HCT116 (cell line): Measurements from ENCODE around the gene SCARF2. TPM values are rescaled to one million over a fixed set of nuclear protein-coding genes. Genes with fewer than 3 reads are reported as not detected.

Source experiments
- ATAC-seq: fragments of 200-7000 bp; cut with Tn5 transposase; 2 replicates; pipeline ENCODE4 v1.9.1; 2020; ENCODE audit warnings: mild to moderate bottlenecking, moderate library complexity
- BruUV-seq: library from RNA; stranded (reverse); fragments of 400-500 nt; replicated peaks from 2 replicates; lab custom pipeline; 2021; lab: Mats Ljungman, UMichigan
- CTCF ChIA-PET: fragments of 300-600 bp; sonication (Branson Sonifier 250); formaldehyde crosslinking; loops from one replicate; lab custom pipeline; 2021; ENCODE audit warnings: antibody characterized with exemption; lab: Charles Lee
- POLR2A ChIA-PET: fragments of 300-600, 350-600 bp; sonication (Branson Sonifier 250); formaldehyde crosslinking; loops from one replicate; lab custom pipeline; 2021; ENCODE audit warnings: antibody characterized with exemption; lab: Charles Lee
- RAD21 ChIA-PET, 2 experiments: fragments of 300-600 bp; sonication (Branson Sonifier 250); formaldehyde crosslinking; loops; one replicate each; lab custom pipeline; 2023; ENCODE audit warnings: low total read pairs in 2 of 2; ENCODE audit not compliant: uncharacterized antibody in 2 of 2, unreplicated experiment in 2 of 2, low non-redundant PET in 1 of 2; lab: Charles Lee
- DNase-seq: peaks from one replicate; pipeline ENCODE4 v3.0.0-alpha.2; 2010; ENCODE audit warnings: low read depth, low spot score
- H2AFZ ChIP-seq: fragments of 200-600 bp; shearing (Covaris generic), sonication (generic); 2 replicates; pipeline ENCODE4 v1.6.1; 2017; ENCODE audit warnings: low read depth, mixed run types, mixed read lengths, antibody characterized with exemption, low read length; ENCODE audit not compliant: poor library complexity, severe bottlenecking
- H3K27ac ChIP-seq: 2 replicates; pipeline ENCODE4 v1.5.1; 2012; ENCODE audit warnings: low read depth, low read length
- H3K27me3 ChIP-seq: fragments of 200-600 bp; sonication (generic); 2 replicates; pipeline ENCODE4 v1.6.1; 2016; ENCODE audit warnings: mixed run types, low read length, mixed read lengths; ENCODE audit not compliant: insufficient read depth
- H3K36me3 ChIP-seq, 2 experiments: fragments of 200-500 bp in 1 of 2; fragments of 200-600 bp in 1 of 2; sonication (Bioruptor generic) in 1 of 2; sonication (generic) in 1 of 2; 2 replicates each; pipeline versions ENCODE4 v1.5.1 to v1.6.1; 2014 to 2016; ENCODE audit warnings: low read length in 2 of 2, inconsistent platforms in 1 of 2, mixed read lengths in 1 of 2, mixed run types in 1 of 2; ENCODE audit not compliant: insufficient read depth in 2 of 2, control insufficient read depth in 1 of 2
- H3K4me1 ChIP-seq, 2 experiments: fragments of 200-600 bp in 1 of 2; sonication (generic) in 1 of 2; 2 replicates each; pipeline versions ENCODE4 v1.5.1 to v1.6.1; 2012 to 2017; ENCODE audit warnings: low read length in 2 of 2, inconsistent platforms in 1 of 2, mild to moderate bottlenecking in 1 of 2, mixed read lengths in 1 of 2, mixed run types in 1 of 2, moderate library complexity in 1 of 2; ENCODE audit not compliant: insufficient read depth in 2 of 2, control insufficient read depth in 1 of 2
- H3K4me2 ChIP-seq: fragments of 200-600 bp; sonication (generic); 2 replicates; pipeline ENCODE4 v1.6.1; 2017; ENCODE audit warnings: mixed run types, low read length, mixed read lengths
- H3K4me3 ChIP-seq, 2 experiments: fragments of 200-600 bp in 1 of 2; sonication (generic) in 1 of 2; replicated peaks in 1 of 2; 2 replicates each; pipeline ENCODE4 v1.5.1; 2011 to 2016; ENCODE audit warnings: low read length in 2 of 2, control low read depth in 1 of 2, low read depth in 1 of 2, mild to moderate bottlenecking in 1 of 2, mixed read lengths in 1 of 2, mixed run types in 1 of 2
- H3K79me2 ChIP-seq: fragments of 200-600 bp; sonication (generic); 2 replicates; pipeline ENCODE4 v1.6.1; 2017; ENCODE audit warnings: mild to moderate bottlenecking, mixed run types, low read length, moderate library complexity, mixed read lengths; ENCODE audit not compliant: insufficient read depth
- H3K9ac ChIP-seq: fragments of 200-600 bp; sonication (generic); 2 replicates; pipeline ENCODE4 v1.6.1; 2016; ENCODE audit warnings: low read length, mixed read lengths
- H3K9me2 ChIP-seq: fragments of 200-600 bp; sonication (generic), shearing (Covaris generic); 2 replicates; pipeline ENCODE4 v1.6.1; 2017; ENCODE audit warnings: mixed run types, mild to moderate bottlenecking, moderate library complexity; ENCODE audit not compliant: insufficient read depth
- H3K9me3 ChIP-seq, 2 experiments: fragments of 200-500 bp in 1 of 2; fragments of 200-600 bp in 1 of 2; sonication (Bioruptor generic) in 1 of 2; sonication (generic) in 1 of 2; 2 replicates each; pipeline ENCODE4 v1.6.1; 2014 to 2017; ENCODE audit warnings: low read length in 2 of 2, mixed read lengths in 2 of 2, inconsistent platforms in 1 of 2, low read depth in 1 of 2, mild to moderate bottlenecking in 1 of 2, mixed run types in 1 of 2, moderate library complexity in 1 of 2; ENCODE audit not compliant: control insufficient read depth in 1 of 2, insufficient read depth in 1 of 2
- H4K20me1 ChIP-seq: fragments of 200-600 bp; sonication (generic), shearing (Covaris generic); 2 replicates; pipeline ENCODE4 v1.6.1; 2017; ENCODE audit warnings: mixed run types, mild to moderate bottlenecking, moderate library complexity; ENCODE audit not compliant: insufficient read depth
- POLR2A ChIP-seq: IDR thresholded peaks from 2 replicates; pipeline ENCODE4 v1.7.0; 2011; ENCODE audit warnings: borderline replicate concordance; ENCODE audit not compliant: insufficient read depth, insufficient read length; ENCODE audit errors: extremely low read depth
- SP1 ChIP-seq: IDR thresholded peaks from 2 replicates; pipeline ENCODE4 v1.6.1; 2012; ENCODE audit warnings: low read depth
- YY1 ChIP-seq: IDR thresholded peaks from 2 replicates; pipeline ENCODE4 v1.6.1; 2011; ENCODE audit warnings: low read length, low read depth, moderate library complexity, mild to moderate bottlenecking; ENCODE audit not compliant: insufficient replicate concordance; ENCODE audit errors: extremely low read depth
- intact Hi-C: fragments of 100-400 bp; cut with micrococcal nuclease; formaldehyde crosslinking; loops from 2 replicates; pipeline ENCODE4 v1.10.0; 2022
- total RNA-seq: library from RNA; stranded (reverse); gene quantifications from one replicate; pipeline ENCODE4 v1.2.1, GENCODE V29; 2021; ENCODE audit not compliant: unreplicated experiment
- TF ChIP-seq, protein P1 (sequence below): IDR thresholded peaks from 2 replicates; pipeline ENCODE4 v1.6.1; 2012; ENCODE audit warnings: low read depth

SCARF2 gene
- total RNA-seq, 1 experiment from 2014 or later, result 2.5 TPM

DNA sequence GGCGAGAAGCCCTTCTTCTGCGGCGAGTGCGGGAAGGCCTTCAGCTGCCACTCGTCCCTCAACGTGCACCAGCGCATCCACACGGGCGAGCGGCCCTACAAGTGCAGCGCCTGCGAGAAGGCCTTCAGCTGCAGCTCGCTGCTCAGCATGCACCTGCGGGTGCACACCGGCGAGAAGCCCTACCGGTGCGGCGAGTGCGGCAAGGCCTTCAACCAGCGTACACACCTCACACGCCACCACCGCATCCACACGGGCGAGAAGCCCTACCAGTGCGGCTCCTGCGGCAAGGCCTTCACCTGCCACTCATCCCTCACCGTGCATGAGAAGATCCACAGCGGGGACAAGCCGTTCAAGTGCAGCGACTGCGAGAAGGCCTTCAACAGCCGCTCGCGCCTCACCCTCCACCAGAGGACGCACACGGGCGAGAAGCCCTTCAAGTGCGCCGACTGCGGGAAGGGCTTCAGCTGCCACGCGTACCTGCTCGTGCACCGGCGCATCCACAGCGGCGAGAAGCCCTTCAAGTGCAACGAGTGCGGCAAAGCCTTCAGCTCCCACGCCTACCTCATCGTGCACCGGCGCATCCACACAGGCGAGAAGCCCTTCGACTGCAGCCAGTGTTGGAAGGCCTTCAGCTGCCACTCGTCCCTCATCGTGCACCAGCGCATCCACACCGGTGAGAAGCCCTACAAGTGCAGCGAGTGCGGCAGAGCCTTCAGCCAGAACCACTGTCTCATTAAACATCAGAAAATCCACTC, 31.5 kb downstream of the SCARF2 start:
- DNase-seq (no peak), ATAC-seq (no peak)
- H4K20me1 ChIP-seq, result no peaks in the 10 kb centered on the region
- ChIA-PET POLR2A (no interaction called here), RAD21 (no interaction called here), CTCF (interaction anchor here (0.7 kb wide), 1 partner anchor 11 kb away, joined by 3 read pairs; no protein-coding TSS in a partner anchor)
- intact Hi-C loops, result no loop called here
- no peaks in the 10 kb centered on the region for H3K9me2 ChIP-seq
- peaks cover 0 to 4% of the 10 kb centered on the region in 2 experiments; a peak in 1 of 4 replicates for H3K4me1 ChIP-seq
- no peak overlapping the region for H3K4me2 ChIP-seq
- H3K27ac ChIP-seq, result no peak overlapping the region
- no peak overlapping the region for H2AFZ ChIP-seq
- no TSS peak for BruUV-seq
- H3K9me3 ChIP-seq, result no peaks in the 10 kb centered on the region
- no peak overlapping the region for H3K9ac ChIP-seq
- no peak overlapping the region for H3K4me3 ChIP-seq
- peaks cover 0 to 3% of the 10 kb centered on the region in 2 experiments; a peak in 2 of 4 replicates for H3K36me3 ChIP-seq
- no peaks in the 10 kb centered on the region for H3K79me2 ChIP-seq
- TF ChIP-seq YY1, result no peak
- TF ChIP-seq POLR2A, result no peak
- TF ChIP-seq, protein P1, sequence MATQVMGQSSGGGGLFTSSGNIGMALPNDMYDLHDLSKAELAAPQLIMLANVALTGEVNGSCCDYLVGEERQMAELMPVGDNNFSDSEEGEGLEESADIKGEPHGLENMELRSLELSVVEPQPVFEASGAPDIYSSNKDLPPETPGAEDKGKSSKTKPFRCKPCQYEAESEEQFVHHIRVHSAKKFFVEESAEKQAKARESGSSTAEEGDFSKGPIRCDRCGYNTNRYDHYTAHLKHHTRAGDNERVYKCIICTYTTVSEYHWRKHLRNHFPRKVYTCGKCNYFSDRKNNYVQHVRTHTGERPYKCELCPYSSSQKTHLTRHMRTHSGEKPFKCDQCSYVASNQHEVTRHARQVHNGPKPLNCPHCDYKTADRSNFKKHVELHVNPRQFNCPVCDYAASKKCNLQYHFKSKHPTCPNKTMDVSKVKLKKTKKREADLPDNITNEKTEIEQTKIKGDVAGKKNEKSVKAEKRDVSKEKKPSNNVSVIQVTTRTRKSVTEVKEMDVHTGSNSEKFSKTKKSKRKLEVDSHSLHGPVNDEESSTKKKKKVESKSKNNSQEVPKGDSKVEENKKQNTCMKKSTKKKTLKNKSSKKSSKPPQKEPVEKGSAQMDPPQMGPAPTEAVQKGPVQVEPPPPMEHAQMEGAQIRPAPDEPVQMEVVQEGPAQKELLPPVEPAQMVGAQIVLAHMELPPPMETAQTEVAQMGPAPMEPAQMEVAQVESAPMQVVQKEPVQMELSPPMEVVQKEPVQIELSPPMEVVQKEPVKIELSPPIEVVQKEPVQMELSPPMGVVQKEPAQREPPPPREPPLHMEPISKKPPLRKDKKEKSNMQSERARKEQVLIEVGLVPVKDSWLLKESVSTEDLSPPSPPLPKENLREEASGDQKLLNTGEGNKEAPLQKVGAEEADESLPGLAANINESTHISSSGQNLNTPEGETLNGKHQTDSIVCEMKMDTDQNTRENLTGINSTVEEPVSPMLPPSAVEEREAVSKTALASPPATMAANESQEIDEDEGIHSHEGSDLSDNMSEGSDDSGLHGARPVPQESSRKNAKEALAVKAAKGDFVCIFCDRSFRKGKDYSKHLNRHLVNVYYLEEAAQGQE, result no peak
- TF ChIP-seq SP1, result no peak
- H3K27me3 ChIP-seq, result no peaks in the 10 kb centered on the region
